Inferior parietal cortex (tissue), 1 donor: ENCODE results near the gene HIPK3.
"Not testable (repeated sequence)": the region's sequence is repeated elsewhere in the genome, so short reads cannot be mapped to it uniquely, and the experiment has no call there.

Experiments
- DNase-seq: peaks from one replicate; pipeline ENCODE4 v3.0.0-alpha.2; 2016; ENCODE audit errors: extremely low spot score

HIPK3 gene

GRCh38 chr11:33303541-33303940, 46.4 kb downstream of the HIPK3 start:
- DNase-seq, result no peak

- not testable (repeated sequence) for DNase-seq
Measured at GRCh38 chr11:33306821-33307220, 49.6 kb downstream of the HIPK3 start.

- DNase-seq, result peak; percentile 40
Measured at GRCh38 chr11:33307984-33308383, 50.8 kb downstream of the HIPK3 start.

- no peak for DNase-seq
Measured at GRCh38 chr11:33309118-33309517, 51.9 kb downstream of the HIPK3 start.

GRCh38 chr11:33310720-33311500, 53.7 kb downstream of the HIPK3 start:
- DNase-seq, result no peak

- no peak for DNase-seq
Measured at GRCh38 chr11:33311680-33312079, 54.5 kb downstream of the HIPK3 start.

GRCh38 chr11:33315822-33316221, 58.6 kb downstream of the HIPK3 start:
- no peak for DNase-seq

- DNase-seq, result no peak
Measured at GRCh38 chr11:33317662-33318061, 60.5 kb downstream of the HIPK3 start.

- DNase-seq, result no peak
Measured at GRCh38 chr11:33320016-33320813, 63.0 kb downstream of the HIPK3 start.

- no peak for DNase-seq
Measured at GRCh38 chr11:33320814-33321330, 63.7 kb downstream of the HIPK3 start.

DNA sequence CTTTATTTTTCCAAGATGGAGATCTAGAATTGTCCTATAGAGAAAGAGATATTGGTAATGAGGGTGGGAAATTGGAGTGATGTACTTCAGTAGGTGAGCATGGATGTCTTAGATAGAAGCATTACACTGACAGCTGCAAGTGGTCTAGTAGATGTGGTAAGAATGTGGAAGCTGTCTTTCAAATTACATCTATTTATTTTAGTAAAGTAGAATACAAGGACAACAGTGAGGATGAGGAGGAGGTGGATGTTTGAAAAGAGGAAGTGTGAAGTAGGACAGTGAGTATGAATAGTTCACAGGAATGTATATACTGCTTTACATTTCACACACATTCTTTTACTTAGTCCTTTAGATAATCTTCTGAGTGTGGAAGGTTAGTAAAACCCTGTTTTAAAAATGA, 64.2 kb downstream of the HIPK3 start:
- DNase-seq, result no peak

DNA sequence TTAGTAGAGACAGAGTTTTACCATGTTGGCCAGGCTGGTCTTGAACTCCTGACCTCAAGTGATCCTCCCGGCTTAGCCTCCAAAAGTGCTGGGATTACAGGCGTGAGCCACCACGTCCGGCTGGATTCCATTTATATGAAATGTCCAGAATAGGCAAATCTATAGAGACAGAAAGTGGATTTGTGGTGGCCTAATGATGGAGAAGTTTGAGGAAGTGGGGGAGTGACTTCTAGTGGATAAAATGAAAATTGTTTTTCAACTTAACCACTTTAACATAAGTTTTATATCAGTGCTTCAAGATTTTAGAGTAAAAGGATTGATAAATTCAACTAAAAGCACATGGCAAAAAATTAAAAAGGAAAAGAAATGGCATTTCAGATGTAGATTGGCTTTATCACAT, 66.2 kb downstream of the HIPK3 start:
- DNase-seq, result no peak

- no peak for DNase-seq
Measured at GRCh38 chr11:33324302-33324985, 67.3 kb downstream of the HIPK3 start.

DNA sequence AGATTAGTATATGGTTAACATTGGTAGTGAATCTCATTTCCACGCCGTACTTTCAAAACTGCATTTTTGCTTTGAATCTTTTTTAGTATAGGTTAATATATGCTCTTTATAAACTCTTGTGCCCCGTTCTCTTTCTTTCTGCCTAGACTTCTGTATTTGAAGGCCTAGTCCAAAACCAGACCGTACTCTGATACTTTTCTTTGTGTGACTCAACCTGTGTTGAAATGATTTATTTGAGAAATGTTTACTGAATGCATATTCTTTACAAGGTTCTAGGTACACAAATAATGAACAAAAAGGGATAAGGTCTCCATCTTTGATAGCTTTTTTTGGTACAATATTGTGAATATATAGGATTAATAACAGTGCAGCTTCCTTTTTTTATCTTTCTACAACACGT, 68.3 kb downstream of the HIPK3 start:
- no peak for DNase-seq

DNA sequence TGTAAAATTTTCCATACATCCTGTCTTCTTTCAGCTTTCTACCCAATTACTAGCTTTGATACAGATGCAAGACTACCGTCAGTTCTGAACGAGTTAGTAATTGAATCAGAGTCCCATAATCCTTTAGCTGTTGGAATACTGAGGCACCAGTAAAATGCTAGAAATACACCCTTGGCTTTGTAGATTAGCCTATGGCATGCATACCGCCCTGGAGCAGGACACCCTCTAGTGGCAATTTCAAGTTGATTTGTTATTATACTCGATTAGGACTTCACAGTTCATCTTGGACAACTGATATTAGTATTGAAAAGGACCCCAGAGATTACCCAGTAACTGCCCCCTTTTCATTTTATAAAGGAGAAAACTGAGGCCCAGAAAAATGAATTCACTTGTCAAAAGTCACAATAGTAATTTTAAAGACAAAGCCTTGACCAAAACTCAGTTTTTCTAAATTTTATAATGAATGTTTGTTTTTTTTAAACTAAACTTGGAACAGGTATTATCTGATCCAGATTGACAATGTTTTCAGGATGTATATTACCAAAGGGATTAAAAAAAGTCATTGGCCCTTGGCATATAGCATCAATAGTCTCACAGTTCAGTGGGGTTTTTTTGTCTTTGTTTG, 72.6 kb downstream of the HIPK3 start:
- DNase-seq, result peak; percentile 78

DNA sequence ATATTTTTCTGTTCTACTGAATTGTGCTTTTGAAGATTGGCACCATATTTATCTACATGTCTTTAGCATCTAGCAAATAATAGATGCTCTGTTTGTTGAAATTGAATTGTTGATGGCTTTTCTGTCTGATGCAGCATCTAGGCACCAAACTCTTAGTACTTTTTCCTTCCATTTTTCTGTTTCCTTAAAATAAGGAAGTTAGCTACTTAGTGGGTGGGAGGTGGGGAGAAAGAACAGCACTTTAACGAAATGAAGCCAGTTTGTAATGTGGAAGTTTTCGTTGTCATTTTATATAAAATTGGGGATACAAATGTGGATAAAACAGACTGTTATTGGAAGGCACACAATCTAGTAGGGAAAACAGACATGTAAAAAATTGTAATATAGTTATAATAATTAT, 76.6 kb downstream of the HIPK3 start:
- DNase-seq, result no peak

GRCh38 chr11:33334627-33335026, 77.4 kb downstream of the HIPK3 start:
- no peak for DNase-seq

GRCh38 chr11:33339247-33339646, 82.1 kb downstream of the HIPK3 start:
- no peak for DNase-seq

DNA sequence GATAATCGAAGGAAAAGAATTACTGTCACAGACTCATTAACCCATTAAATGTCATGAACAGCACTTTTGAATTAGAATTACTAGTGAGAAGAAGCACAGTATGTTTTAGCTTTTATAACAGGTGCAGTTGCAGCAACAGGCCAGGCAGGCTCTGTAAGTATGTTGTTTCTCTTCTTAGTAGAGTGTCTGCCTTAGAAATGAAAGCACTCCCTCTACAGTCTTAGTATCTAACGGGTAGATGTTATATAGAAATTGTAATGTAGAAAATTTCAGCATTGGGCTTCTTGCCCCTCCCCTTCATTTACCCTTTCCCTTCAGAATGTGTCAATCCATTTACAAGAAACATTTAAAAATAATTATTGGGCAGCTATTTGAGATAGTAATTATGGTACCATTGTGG, 87.4 kb downstream of the HIPK3 start:
- no peak for DNase-seq

DNA sequence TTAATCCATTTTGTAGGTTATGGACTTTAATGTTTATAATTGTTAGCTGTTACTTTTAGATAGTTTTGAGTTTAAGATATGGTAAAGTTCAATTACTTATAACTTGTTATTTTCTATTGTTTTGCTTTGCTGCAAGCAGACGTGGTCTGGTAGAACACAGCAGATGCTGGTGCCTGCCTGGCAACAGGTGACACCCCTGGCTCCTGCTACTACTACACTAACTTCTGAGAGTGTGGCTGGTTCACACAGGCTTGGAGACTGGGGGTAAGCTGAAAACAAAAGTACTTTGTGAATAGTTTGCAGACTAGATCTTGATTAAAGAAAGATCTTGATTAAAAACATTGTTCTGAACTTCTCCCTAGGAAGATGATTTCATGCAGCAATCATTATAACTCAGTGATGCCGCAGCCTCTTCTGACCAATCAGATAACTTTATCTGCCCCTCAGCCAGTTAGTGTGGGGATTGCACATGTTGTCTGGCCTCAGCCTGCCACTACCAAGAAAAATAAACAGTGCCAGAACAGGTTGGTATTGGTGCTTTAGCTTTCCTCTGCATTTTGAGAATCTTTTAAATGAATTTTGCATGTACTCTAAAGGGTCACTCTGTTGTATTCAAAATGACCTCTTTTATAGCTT, 90.4 kb downstream of the HIPK3 start:
- DNase-seq, result no peak

- DNase-seq, result no peak
Measured at GRCh38 chr11:33350287-33350686, 93.1 kb downstream of the HIPK3 start.
